ENCODE data around the gene KCMF1. TPM values are rescaled to one million over a fixed set of nuclear protein-coding genes. Genes with fewer than 3 reads are reported as not detected.

KCMF1 gene
- total and polyA plus RNA-seq, 10 of the 15 experiments (the other 5 are each of a cell fraction or from before 2014, with no cell fraction given), result 8.4 to 124 (median 43.0) TPM

- no peak overlapping the region for H3K4me3 ChIP-seq
- FAIRE-seq, result no peak
- TF ChIP-seq YBX1 (IDR thresholded peaks at IDR 0.05) (no peak), STAT3 (IDR thresholded peaks at IDR 0.05; ENCODE audit: low read depth, low read length) (no peak), IKZF2 (IDR thresholded peaks at IDR 0.05) (peak; percentile 59 to 64; a peak in 3 of 4 replicates), RAD51 (IDR thresholded peaks at IDR 0.05) (peak; percentile 46; the same call in 1 of the 2 replicates), ZNF274 (IDR thresholded peaks at IDR 0.05; ENCODE audit: insufficient read depth, insufficient read length) (no peak), BCLAF1 (IDR thresholded peaks at IDR 0.05) (no peak), DPF2 (IDR thresholded peaks at IDR 0.05) (peak; percentile 78), SRF (IDR thresholded peaks at IDR 0.05; ENCODE audit: low read depth in 2 of 2, low read length in 2 of 2) (no peak), JUND (IDR thresholded peaks at IDR 0.05; ENCODE audit: low read depth, low read length) (peak; percentile 76), SMC3 (IDR thresholded peaks at IDR 0.05; ENCODE audit: borderline replicate concordance, low read length) (no peak), CHD4 (IDR thresholded peaks at IDR 0.05) (no peak), CREB1 (IDR thresholded peaks at IDR 0.05; ENCODE audit: low read depth) (no peak; the same call in 1 of the 2 replicates), IRF5 (IDR thresholded peaks at IDR 0.05; ENCODE audit: borderline replicate concordance) (no peak), PRDM15 (CRISPR knock-in tag; IDR thresholded peaks at IDR 0.05) (no peak), NRF1 (conservative IDR thresholded peaks at IDR 0.05; ENCODE audit: low read depth, low read length) (no peak), MYC (IDR thresholded peaks at IDR 0.05; ENCODE audit: insufficient read depth, insufficient read length, insufficient replicate concordance, low read length, severe bottlenecking) (no peak)
Measured at GRCh38 chr2:84938194-84938879, 32.6 kb upstream of the KCMF1 start.

More at GRCh38 chr2:84938194-84938879, 32.6 kb upstream of the KCMF1 start:
- H3K9me3 ChIP-seq (replicated peaks; ENCODE audit: control insufficient read depth, insufficient read depth, low read length), result no peaks in the 10 kb centered on the region; the same call in 2 of the 3 replicates
- peaks cover 22% of the 10 kb centered on the region for H3K79me2 ChIP-seq (ENCODE audit: control insufficient read depth, insufficient read depth, low read length)
- peak overlapping the region; percentile 97 for H3K9ac ChIP-seq (ENCODE audit: control insufficient read depth, insufficient read depth, low read length)
- H2AFZ ChIP-seq (ENCODE audit: control insufficient read depth, low read depth, low read length), result no peak overlapping the region; the same call in 1 of the 2 replicates
- ATAC-seq (peak; percentile 57), DNase-seq (ENCODE audit: low read depth, low spot score) (peak; percentile 82)
- H3K4me2 ChIP-seq (ENCODE audit: control insufficient read depth, insufficient read depth), result peak overlapping the region; percentile 65
- ChIA-PET SMC1A (ENCODE audit: uncharacterized antibody, unreplicated experiment) (interaction anchor here (0.9 to 22.1 kb wide), 10 partner anchors 7 to 77 kb away, joined by 3 to 378 read pairs (median 12); partner anchors contain the start of gene KCMF1), RAD21 (ENCODE audit: unreplicated experiment) (interaction anchor here (1.3 to 10.8 kb wide), 6 partner anchors 7 to 80 kb away, joined by 6 to 300 read pairs (median 47); partner anchors contain the start of gene KCMF1), CTCF (interaction anchor here (1.1 to 11.7 kb wide), 5 partner anchors 8 to 78 kb away, joined by 3 to 275 read pairs (median 7); no protein-coding TSS in a partner anchor), POLR2A (interaction anchor here (1.5 to 14.1 kb wide), 7 partner anchors 8 to 40 kb away, joined by 5 to 265 read pairs (median 24); partner anchors contain the start of genes KCMF1 and TMSB10)
- in situ Hi-C loops (cut with MboI) (loop anchor here (25.0 kb wide), 1 partner anchor 1499 kb away; the partner anchor contains the start of gene KDM3A), intact Hi-C loops (cut with micrococcal nuclease; ENCODE audit: unreplicated experiment) (no loop called here)
- peak overlapping the region; percentile 100 for H3K27ac ChIP-seq (ENCODE audit: control insufficient read depth, insufficient read depth)
- H4K20me1 ChIP-seq (ENCODE audit: control insufficient read depth, insufficient read depth), result no peaks in the 10 kb centered on the region
- peaks cover 45% of the 10 kb centered on the region for H3K4me1 ChIP-seq (ENCODE audit: control insufficient read depth, insufficient read depth, low read length)
- 3% methylated on average over 5 of the region's 5 CpGs for WGBS (ENCODE audit: insufficient coverage, insufficient replicate concordance, low lambda C conversion rate, missing lambda C conversion rate)
- H3K36me3 ChIP-seq (ENCODE audit: control insufficient read depth in 2 of 2, insufficient read depth in 2 of 2, low read length in 1 of 2), result no peaks in the 10 kb centered on the region
- H3K27me3 ChIP-seq (replicated peaks in 1 of 2; ENCODE audit: control insufficient read depth in 2 of 2, insufficient read depth in 2 of 2, low read length in 1 of 2), result no peaks in the 10 kb centered on the region
- no TSS peak for BruUV-seq (replicated peaks)
